8988T (cell line): ENCODE data around the gene TTC12.

ENCODE experiments used
- DNase-seq: peaks from one replicate; pipeline ENCODE4 v3.0.0; 2011

The TTC12 gene

GRCh38 chr11:113377681-113378412 lies 63.5 kb downstream of the TTC12 start:
- DNase-seq: no peak

GRCh38 chr11:113378692-113379091 lies 64.3 kb downstream of the TTC12 start:
- DNase-seq: no peak

GRCh38 chr11:113382121-113382520 lies 67.7 kb downstream of the TTC12 start:
- DNase-seq: no peak

GRCh38 chr11:113384551-113384950 lies 70.2 kb downstream of the TTC12 start:
- DNase-seq: peak; percentile 53

- DNase-seq: no peak
Measured at GRCh38 chr11:113385749-113386148, 71.4 kb downstream of the TTC12 start.

GRCh38 chr11:113386866-113387265 lies 72.5 kb downstream of the TTC12 start:
- no peak for DNase-seq

GRCh38 chr11:113387605-113388211 lies 73.3 kb downstream of the TTC12 start, which contains the start of gene ANKK1:
TSS of gene ANKK1 (plus strand) at chr11:113387779. CDS start at chr11:113387885, 106 bp downstream.
- DNase-seq: no peak

GRCh38 chr11:113389272-113389671 lies 74.9 kb downstream of the TTC12 start:
- DNase-seq: no peak

GRCh38 chr11:113392236-113392921 lies 78.0 kb downstream of the TTC12 start:
- no peak for DNase-seq

- no peak for DNase-seq
Measured at GRCh38 chr11:113393501-113393985, 79.2 kb downstream of the TTC12 start.

- no peak for DNase-seq
Measured at GRCh38 chr11:113394919-113395318, 80.5 kb downstream of the TTC12 start.

GRCh38 chr11:113395782-113396336 lies 81.5 kb downstream of the TTC12 start:
- no peak for DNase-seq

GRCh38 chr11:113396690-113397089 lies 82.3 kb downstream of the TTC12 start:
- no peak for DNase-seq

- no peak for DNase-seq
Measured at GRCh38 chr11:113397212-113397611, 82.8 kb downstream of the TTC12 start.

GRCh38 chr11:113397821-113398220 lies 83.4 kb downstream of the TTC12 start:
- no peak for DNase-seq

GRCh38 chr11:113398669-113399430 lies 84.5 kb downstream of the TTC12 start:
- no peak for DNase-seq

- no peak for DNase-seq
Measured at GRCh38 chr11:113400631-113401230, 86.3 kb downstream of the TTC12 start.

GRCh38 chr11:113401718-113402117 lies 87.3 kb downstream of the TTC12 start:
- no peak for DNase-seq

- no peak for DNase-seq
Measured at GRCh38 chr11:113404859-113405430, 90.6 kb downstream of the TTC12 start.

- no peak for DNase-seq
Measured at GRCh38 chr11:113405724-113406478, 91.5 kb downstream of the TTC12 start.

- no peak for DNase-seq
Measured at GRCh38 chr11:113407163-113407562, 92.8 kb downstream of the TTC12 start.
